ENCODE measurements around the gene LRRC37B.

DNA sequence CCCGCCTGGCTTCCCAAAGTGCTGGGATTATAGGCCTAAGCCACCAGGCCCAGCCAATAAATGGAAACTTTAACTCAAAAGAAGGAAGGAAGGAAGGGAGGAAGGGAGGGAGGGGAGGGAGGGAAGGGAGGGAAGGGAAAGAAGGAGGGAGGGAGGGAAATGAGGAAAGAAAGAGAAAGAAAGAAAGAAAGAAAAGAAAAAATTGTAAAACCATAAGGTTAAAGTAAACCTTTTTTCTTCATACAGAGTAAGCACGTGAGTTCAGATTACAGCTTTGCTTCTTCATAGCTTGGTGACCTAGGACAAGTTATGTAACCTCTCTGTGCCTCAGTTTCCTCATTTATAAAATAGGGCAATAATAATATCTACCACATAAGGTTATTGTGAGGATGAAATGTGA is 26.0 kb downstream of the LRRC37B start:
- no peak for TF ChIP-seq YY1 (IDR thresholded peaks at IDR 0.05; ENCODE audit: insufficient read depth, insufficient read length)
- no peak for TF ChIP-seq ZNF274 (IDR thresholded peaks at IDR 0.05; ENCODE audit: low read depth, low read length)
- TF ChIP-seq SUZ12 (IDR thresholded peaks at IDR 0.05; ENCODE audit: extremely low read depth, insufficient read depth, insufficient read length), result no peak
